HEK293 (cell line): ENCODE data around the gene RSKR.

Experiments
- EGR2 ChIP-seq: fragments of 450-650 bp; formaldehyde crosslinking; IDR thresholded peaks from 2 replicates; pipeline ENCODE4 v1.5.1; 2016; ENCODE audit warnings: low read depth, missing biosample characterization, missing genetic modification characterization
- GFI1B ChIP-seq: fragments of 450-650 bp; formaldehyde crosslinking; IDR thresholded peaks from 2 replicates; pipeline ENCODE4 v1.5.1; 2016; ENCODE audit warnings: missing biosample characterization, missing genetic modification characterization
- GLI4 ChIP-seq: fragments of 450-650 bp; formaldehyde crosslinking; IDR thresholded peaks from 2 replicates; pipeline ENCODE4 v1.5.1; 2016; ENCODE audit warnings: missing biosample characterization, missing genetic modification characterization
- PRDM2 ChIP-seq: fragments of 450-650 bp; formaldehyde crosslinking; IDR thresholded peaks from 2 replicates; pipeline ENCODE4 v1.5.1; 2016; ENCODE audit warnings: missing biosample characterization, missing genetic modification characterization, borderline replicate concordance
- PRDM4 ChIP-seq: fragments of 450-650 bp; formaldehyde crosslinking; IDR thresholded peaks from 2 replicates; pipeline ENCODE4 v1.5.1; 2017; ENCODE audit warnings: missing biosample characterization, missing genetic modification characterization
- SCRT1 ChIP-seq: fragments of 450-650 bp; formaldehyde crosslinking; IDR thresholded peaks from 2 replicates; pipeline ENCODE4 v1.5.1; 2016; ENCODE audit warnings: missing biosample characterization, missing genetic modification characterization, borderline replicate concordance
- ZBTB17 ChIP-seq: fragments of 450-650 bp; formaldehyde crosslinking; IDR thresholded peaks from 2 replicates; pipeline ENCODE4 v1.5.1; 2016; ENCODE audit warnings: missing biosample characterization, missing genetic modification characterization
- ZBTB21 ChIP-seq: fragments of 450-650 bp; formaldehyde crosslinking; IDR thresholded peaks from 2 replicates; pipeline ENCODE4 v1.5.1; 2017; ENCODE audit warnings: missing biosample characterization, missing genetic modification characterization
- ZFP41 ChIP-seq: fragments of 450-650 bp; formaldehyde crosslinking; IDR thresholded peaks from 2 replicates; pipeline ENCODE4 v1.5.1; 2016; ENCODE audit warnings: missing biosample characterization, missing genetic modification characterization, borderline replicate concordance
- ZNF132 ChIP-seq: fragments of 450-650 bp; formaldehyde crosslinking; IDR thresholded peaks from 2 replicates; pipeline ENCODE4 v1.5.1; 2017; ENCODE audit warnings: missing biosample characterization, missing genetic modification characterization, borderline replicate concordance
- ZNF133 ChIP-seq: fragments of 450-650 bp; formaldehyde crosslinking; IDR thresholded peaks from 2 replicates; pipeline ENCODE4 v1.5.1; 2016; ENCODE audit warnings: missing biosample characterization, missing genetic modification characterization
- ZNF155 ChIP-seq: fragments of 450-650 bp; formaldehyde crosslinking; IDR thresholded peaks from 2 replicates; pipeline ENCODE4 v1.5.1; 2016; ENCODE audit warnings: missing biosample characterization, missing genetic modification characterization
- ZNF274 ChIP-seq, 2 experiments: fragments of 200-500 bp in 1 of 2; fragments of 450-650 bp in 1 of 2; sonication (Bioruptor generic) in 1 of 2; formaldehyde crosslinking in 1 of 2; IDR thresholded peaks; 2 replicates each; pipeline versions ENCODE4 v1.5.1 to v1.6.1; 2014 to 2016; ENCODE audit warnings: borderline replicate concordance in 1 of 2, inconsistent platforms in 1 of 2, low read length in 1 of 2, missing biosample characterization in 1 of 2, missing genetic modification characterization in 1 of 2
- ZNF292 ChIP-seq: fragments of 450-650 bp; formaldehyde crosslinking; IDR thresholded peaks from 2 replicates; pipeline ENCODE4 v1.5.1; 2016; ENCODE audit warnings: low read depth, missing biosample characterization, missing genetic modification characterization, borderline replicate concordance
- ZNF350 ChIP-seq: fragments of 450-650 bp; formaldehyde crosslinking; IDR thresholded peaks from 2 replicates; pipeline ENCODE4 v1.5.0; 2017; ENCODE audit warnings: missing biosample characterization, mild to moderate bottlenecking, missing genetic modification characterization
- ZNF354C ChIP-seq: fragments of 450-650 bp; formaldehyde crosslinking; IDR thresholded peaks from 2 replicates; pipeline ENCODE4 v1.5.1; 2016; ENCODE audit warnings: missing biosample characterization, missing genetic modification characterization, low read depth, borderline replicate concordance
- ZNF37A ChIP-seq: fragments of 450-650 bp; IDR thresholded peaks from 2 replicates; pipeline ENCODE4 v1.5.1; 2018; ENCODE audit warnings: missing biosample characterization, missing genetic modification characterization
- ZNF449 ChIP-seq: fragments of 450-650 bp; formaldehyde crosslinking; IDR thresholded peaks from 2 replicates; pipeline ENCODE4 v1.5.1; 2017; ENCODE audit warnings: missing biosample characterization, mild to moderate bottlenecking, missing genetic modification characterization, moderate library complexity
- ZNF510 ChIP-seq: fragments of 450-650 bp; formaldehyde crosslinking; IDR thresholded peaks from 2 replicates; pipeline ENCODE4 v1.5.1; 2018; ENCODE audit warnings: mild to moderate bottlenecking, missing genetic modification characterization, missing biosample characterization; ENCODE audit not compliant: insufficient replicate concordance
- ZNF596 ChIP-seq: fragments of 450-650 bp; IDR thresholded peaks from 2 replicates; pipeline ENCODE4 v1.5.0; 2018; ENCODE audit warnings: missing biosample characterization, mild to moderate bottlenecking, missing genetic modification characterization, moderate library complexity
- ZNF600 ChIP-seq: fragments of 450-650 bp; formaldehyde crosslinking; IDR thresholded peaks from 2 replicates; pipeline ENCODE4 v1.5.1; 2016; ENCODE audit warnings: missing biosample characterization, missing genetic modification characterization
- ZNF621 ChIP-seq: fragments of 450-650 bp; formaldehyde crosslinking; IDR thresholded peaks from 2 replicates; pipeline ENCODE4 v1.5.1; 2017; ENCODE audit warnings: missing biosample characterization, missing genetic modification characterization
- ZNF624 ChIP-seq: fragments of 450-650 bp; formaldehyde crosslinking; IDR thresholded peaks from 2 replicates; pipeline ENCODE4 v1.5.1; 2017; ENCODE audit warnings: missing biosample characterization, missing genetic modification characterization
- ZNF704 ChIP-seq: fragments of 450-650 bp; formaldehyde crosslinking; IDR thresholded peaks from 2 replicates; pipeline ENCODE4 v1.5.1; 2016; ENCODE audit warnings: missing biosample characterization, missing genetic modification characterization
- ZNF768 ChIP-seq: fragments of 450-650 bp; formaldehyde crosslinking; IDR thresholded peaks from 2 replicates; pipeline ENCODE4 v1.5.1; 2018; ENCODE audit warnings: missing biosample characterization, mild to moderate bottlenecking, missing genetic modification characterization

Gene RSKR

GRCh38 chr17:28599311-28600184 is 14.4 kb downstream of the RSKR start (continued):
- TF ChIP-seq ZNF292 (tag by site-specific recombination) (no peak), ZNF354C (tag by site-specific recombination) (no peak), SCRT1 (tag by site-specific recombination) (peak; percentile 94), EGR2 (tag by site-specific recombination) (no peak), ZNF768 (tag by site-specific recombination) (0 out of 2 replicates have a peak, but pooled peaks have one; percentile 26), ZNF274 (IDR thresholded peaks at IDR 0.05; ENCODE audit: low read length) (no peak), ZNF274 (tag by site-specific recombination; IDR thresholded peaks at IDR 0.05; ENCODE audit: borderline replicate concordance) (no peak), PRDM4 (tag by site-specific recombination) (0 out of 2 replicates have a peak, but pooled peaks have one; percentile 0), ZNF132 (tag by site-specific recombination) (no peak), ZNF510 (no peak), ZNF704 (no peak), ZFP41 (no peak), ZNF449 (tag by site-specific recombination) (0 out of 2 replicates have a peak, but pooled peaks have one; percentile 45), ZBTB21 (peak; percentile 63; the same call in 1 of the 2 replicates), ZNF155 (tag by site-specific recombination) (no peak), ZNF596 (tag by site-specific recombination) (no peak), ZNF621 (no peak), ZNF133 (tag by site-specific recombination) (no peak), PRDM2 (no peak), GFI1B (tag by site-specific recombination) (no peak), ZNF350 (tag by site-specific recombination) (no peak), ZNF624 (no peak), ZNF37A (no peak), GLI4 (0 out of 2 replicates have a peak, but pooled peaks have one; percentile 15), ZBTB17 (0 out of 2 replicates have a peak, but pooled peaks have one; percentile 8), ZNF600 (tag by site-specific recombination) (0 out of 2 replicates have a peak, but pooled peaks have one; percentile 63)
